Neural cell (in vitro differentiated cells): ENCODE data around the gene KRT40. TPM values are rescaled to one million over a fixed set of nuclear protein-coding genes. Genes with fewer than 3 reads are reported as not detected.
"Not testable (repeated sequence)": the region's sequence is repeated elsewhere in the genome, so short reads cannot be mapped to it uniquely, and the experiment has no call there.

Experiments
- H2AFZ ChIP-seq: fragments of 200-600, 300-800 bp; sonication (generic), shearing (Covaris generic); 2 replicates; pipeline ENCODE4 v1.6.0; 2014; ENCODE audit warnings: low read depth, mild to moderate bottlenecking, antibody characterized with exemption, low read length, moderate library complexity
- H3F3A ChIP-seq: fragments of 200-600 bp; shearing (Covaris generic); 2 replicates; pipeline ENCODE4 v1.6.1; 2016; ENCODE audit warnings: mild to moderate bottlenecking, moderate library complexity, mixed read lengths, antibody characterized with exemption, low read length; ENCODE audit not compliant: insufficient read depth, poor library complexity, severe bottlenecking
- H3K27ac ChIP-seq: fragments of 200-600, 300-800 bp; sonication (generic), shearing (Covaris generic); 2 replicates; pipeline ENCODE4 v1.5.1; 2014; ENCODE audit warnings: mild to moderate bottlenecking, low read length, moderate library complexity
- H3K27me3 ChIP-seq: fragments of 300-800, 200-600 bp; sonication (generic), shearing (Covaris generic); 2 replicates; pipeline ENCODE4 v1.6.0; 2014; ENCODE audit warnings: mild to moderate bottlenecking, low read depth, low read length, moderate library complexity; ENCODE audit not compliant: insufficient read depth
- H3K36me3 ChIP-seq: fragments of 300-800, 200-600 bp; sonication (generic), shearing (Covaris generic); 2 replicates; pipeline ENCODE4 v1.5.1; 2014; ENCODE audit warnings: mild to moderate bottlenecking, antibody characterized with exemption, low read length, moderate library complexity; ENCODE audit not compliant: insufficient read depth
- H3K4me2 ChIP-seq: fragments of 300-800, 200-600 bp; sonication (generic), shearing (Covaris generic); 2 replicates; pipeline ENCODE4 v1.6.0; 2014; ENCODE audit warnings: mild to moderate bottlenecking, low read length
- H3K4me3 ChIP-seq: fragments of 300-800, 200-600 bp; sonication (generic), shearing (Covaris generic); 2 replicates; pipeline ENCODE4 v1.5.1; 2014; ENCODE audit warnings: mild to moderate bottlenecking, low read length, moderate library complexity
- H3K79me2 ChIP-seq: fragments of 200-600 bp; shearing (Covaris generic); replicated peaks from 2 replicates; pipeline ENCODE4 v1.6.0; 2014; ENCODE audit warnings: mild to moderate bottlenecking, low read length, moderate library complexity; ENCODE audit not compliant: insufficient read depth
- H3K9ac ChIP-seq: fragments of 300-800, 200-600 bp; sonication (generic), shearing (Covaris generic); 2 replicates; pipeline ENCODE4 v1.6.1; 2016; ENCODE audit warnings: mild to moderate bottlenecking, low read length, mixed read lengths
- H3K9me2 ChIP-seq: fragments of 200-600 bp; shearing (Covaris generic); 2 replicates; pipeline ENCODE4 v1.6.1; 2016; ENCODE audit warnings: mild to moderate bottlenecking, low read length, mixed read lengths; ENCODE audit not compliant: insufficient read depth
- H3K9me3 ChIP-seq: fragments of 200-600, 300-800 bp; sonication (generic), shearing (Covaris generic); 2 replicates; pipeline ENCODE4 v1.6.1; 2016; ENCODE audit warnings: mild to moderate bottlenecking, mixed run types, low read length, moderate library complexity, mixed read lengths
- H4K20me1 ChIP-seq: fragments of 200-600 bp; shearing (Covaris generic); 2 replicates; pipeline ENCODE4 v1.6.1; 2016; ENCODE audit warnings: mild to moderate bottlenecking, mixed run types; ENCODE audit not compliant: insufficient read depth
- CTCF ChIP-seq: fragments of 450-650 bp; IDR thresholded peaks from 2 replicates; pipeline ENCODE4 v1.5.1; 2014; ENCODE audit warnings: antibody characterized with exemption, mild to moderate bottlenecking, moderate library complexity; ENCODE audit not compliant: poor library complexity, severe bottlenecking
- EP300 ChIP-seq: fragments of 450-650 bp; conservative IDR thresholded peaks from 2 replicates; pipeline ENCODE4 v1.6.1; 2014; ENCODE audit warnings: antibody characterized with exemption, mild to moderate bottlenecking, moderate library complexity; ENCODE audit not compliant: poor library complexity, severe bottlenecking
- EZH2 ChIP-seq: fragments of 200-600, 300-800 bp; shearing (Covaris generic), sonication (generic); IDR thresholded peaks from 2 replicates; pipeline ENCODE4 v1.6.1; 2014; ENCODE audit warnings: antibody characterized with exemption, low read length, borderline replicate concordance, mild to moderate bottlenecking; ENCODE audit not compliant: insufficient read depth, poor library complexity, severe bottlenecking
- MXI1 ChIP-seq: fragments of 450-650 bp; conservative IDR thresholded peaks from 2 replicates; pipeline ENCODE4 v1.6.1; 2014; ENCODE audit warnings: antibody characterized with exemption, mild to moderate bottlenecking; ENCODE audit not compliant: poor library complexity, severe bottlenecking
- RAD21 ChIP-seq: fragments of 450-650 bp; conservative IDR thresholded peaks from 2 replicates; pipeline ENCODE4 v1.6.1; 2014; ENCODE audit warnings: antibody characterized with exemption, mild to moderate bottlenecking, moderate library complexity
- REST ChIP-seq: IDR thresholded peaks from 2 replicates; pipeline ENCODE4 v1.6.1; 2012; ENCODE audit warnings: borderline replicate concordance
- SMC3 ChIP-seq: fragments of 450-650 bp; conservative IDR thresholded peaks from 2 replicates; pipeline ENCODE4 v1.6.1; 2014; ENCODE audit warnings: antibody characterized with exemption, mild to moderate bottlenecking, moderate library complexity; ENCODE audit not compliant: poor library complexity
- TAF1 ChIP-seq: IDR thresholded peaks from 2 replicates; pipeline ENCODE4 v1.6.1; 2012; ENCODE audit warnings: low read depth
- polyA plus RNA-seq: library from polyadenylated mRNA; depleted of rRNA; stranded (reverse); fragments of >200 nt; gene quantifications from 2 replicates; pipeline ENCODE4 v1.2.3, GENCODE V29; 2014

Gene KRT40
- polyA plus RNA-seq, 1 donor from 2014 or later, result not detected

DNA sequence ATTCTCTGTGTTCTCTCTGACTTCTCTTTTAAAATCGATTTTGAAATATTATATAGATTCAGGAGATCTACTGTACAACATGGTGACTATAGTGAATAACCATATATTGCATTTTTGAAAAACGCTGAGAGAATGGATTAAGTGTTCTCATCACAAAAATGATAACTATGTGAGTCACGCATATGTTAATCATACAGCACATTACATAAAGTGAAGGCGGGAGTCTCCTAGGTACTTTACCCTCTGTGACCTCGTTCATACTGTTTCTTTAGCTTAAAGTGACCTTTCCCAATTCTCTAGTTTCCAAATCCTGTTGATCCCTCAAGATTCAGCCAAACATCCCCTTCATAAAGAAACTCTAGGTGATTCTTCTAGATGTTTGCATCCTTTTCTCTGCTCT lies 18.7 kb upstream of the KRT40 start:
- Histone ChIP-seq H3F3A (no peaks in the 10 kb centered on the region), H2AFZ (no peak overlapping the region), H3K79me2 (no peaks in the 10 kb centered on the region), H3K4me2 (no peak overlapping the region), H3K9me2 (no peaks in the 10 kb centered on the region), H3K9me3 (no peaks in the 10 kb centered on the region), H3K36me3 (no peaks in the 10 kb centered on the region), H3K4me3 (no peak overlapping the region), H3K27ac (no peak overlapping the region), H3K27me3 (no peaks in the 10 kb centered on the region), H3K9ac (no peak overlapping the region), H4K20me1 (no peaks in the 10 kb centered on the region)
- TF ChIP-seq RAD21 (no peak), CTCF (no peak), REST (no peak), EZH2 (no peak), TAF1 (no peak), SMC3 (no peak), MXI1 (no peak)

DNA sequence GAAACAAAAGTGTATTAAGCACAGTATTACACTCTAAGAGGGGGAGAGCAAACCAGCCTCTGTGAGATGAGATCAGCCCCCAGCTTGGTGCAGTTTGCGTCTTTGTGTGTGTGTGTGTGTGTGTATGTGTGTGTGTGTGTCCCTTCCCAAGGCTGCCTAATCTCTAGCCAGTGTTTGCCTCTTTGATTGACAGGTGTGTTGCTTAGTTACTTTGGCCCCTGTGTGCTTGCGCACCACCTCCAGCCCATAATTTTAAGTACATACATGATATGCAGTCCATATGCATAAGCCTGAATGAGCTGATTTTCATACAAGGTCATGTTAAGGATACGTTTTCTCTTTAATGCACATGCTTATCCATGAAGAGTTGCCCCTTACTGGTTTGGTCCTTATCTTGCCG lies 17.7 kb upstream of the KRT40 start:
- no peak for TF ChIP-seq SMC3
- no peak for TF ChIP-seq REST
- TF ChIP-seq TAF1, result no peak
- no peak for TF ChIP-seq RAD21
- no peak for TF ChIP-seq EP300
- no peaks in the 10 kb centered on the region for H3K9me2 ChIP-seq
- H3K9ac ChIP-seq, result no peak overlapping the region
- H3K27me3 ChIP-seq, result no peaks in the 10 kb centered on the region
- no peaks in the 10 kb centered on the region for H3F3A ChIP-seq
- no peaks in the 10 kb centered on the region for H3K36me3 ChIP-seq
- H3K4me2 ChIP-seq, result no peak overlapping the region
- no peaks in the 10 kb centered on the region for H3K9me3 ChIP-seq
- no peaks in the 10 kb centered on the region for H4K20me1 ChIP-seq
- H3K79me2 ChIP-seq, result no peaks in the 10 kb centered on the region
- H3K27ac ChIP-seq, result no peak overlapping the region
- H3K4me3 ChIP-seq, result no peak overlapping the region
- no peak overlapping the region for H2AFZ ChIP-seq

- not testable (repeated sequence) for H3K79me2 ChIP-seq, H3K27ac ChIP-seq, H3K4me2 ChIP-seq, H3K27me3 ChIP-seq, H3K9me3 ChIP-seq, H4K20me1 ChIP-seq, H3F3A ChIP-seq, H2AFZ ChIP-seq, H3K9me2 ChIP-seq, H3K4me3 ChIP-seq, H3K36me3 ChIP-seq, H3K9ac ChIP-seq
Observed at GRCh38 chr17:40999563-40999962, 15.4 kb upstream of the KRT40 start, which contains the start of gene KRTAP3-2. Gene KRTAP3-2 (minus strand): TSS chr17:40999906. CDS start chr17:40999853, 53 bp downstream.
